ENCODE data around the gene HTR3E. TPM values are rescaled to one million over a fixed set of nuclear protein-coding genes. Genes with fewer than 3 reads are reported as not detected.
A peak's percentile ranks its signal among the peaks of the same experiment; 100 is the strongest.

The HTR3E gene
- total RNA-seq, 1 experiment from 2014 or later = not detected

DNA sequence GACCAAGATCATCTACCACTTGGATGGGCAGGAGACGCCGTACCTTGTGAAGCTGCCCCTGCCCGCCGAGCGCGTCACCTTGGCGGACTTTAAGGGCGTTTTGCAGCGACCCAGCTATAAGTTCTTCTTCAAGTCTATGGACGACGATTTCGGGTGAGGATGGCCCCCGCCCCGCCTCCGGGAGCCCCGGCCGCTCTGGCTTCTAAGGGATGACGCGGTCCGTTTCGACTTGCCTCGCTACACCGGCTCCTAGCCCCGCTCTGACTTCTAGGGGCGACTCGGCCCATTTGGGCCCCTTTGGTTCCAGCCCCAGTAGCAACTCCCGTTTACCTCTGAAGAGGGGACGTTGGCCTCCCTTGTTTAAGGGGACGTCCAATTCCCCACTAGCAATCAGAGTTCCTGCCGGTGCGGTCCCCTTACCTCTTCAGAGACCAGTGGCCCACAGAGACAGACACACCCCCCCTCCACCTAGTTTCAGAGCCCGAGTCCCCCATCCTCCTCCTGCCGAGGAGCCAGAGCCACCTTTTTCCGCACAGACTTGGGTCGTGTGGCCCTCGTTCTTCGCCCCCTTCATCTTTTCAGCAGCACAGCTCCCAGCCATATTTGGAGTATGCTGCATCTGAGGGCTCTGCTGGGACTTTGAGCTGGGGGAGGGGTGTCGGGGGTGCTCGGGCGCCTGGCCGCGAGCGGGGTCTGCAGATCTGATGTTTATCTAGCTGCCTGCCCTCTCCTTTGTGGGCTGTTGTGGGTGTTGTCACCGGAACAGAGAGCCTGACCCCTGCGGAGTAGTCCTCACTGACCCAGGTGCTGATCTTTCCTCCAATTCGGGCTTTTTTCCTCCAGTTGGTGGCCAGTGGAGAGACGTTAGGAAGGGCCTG, 59.0 kb downstream of the HTR3E start:
- peak; percentile 33 for DNase-seq (ENCODE audit: low spot score)

DNA sequence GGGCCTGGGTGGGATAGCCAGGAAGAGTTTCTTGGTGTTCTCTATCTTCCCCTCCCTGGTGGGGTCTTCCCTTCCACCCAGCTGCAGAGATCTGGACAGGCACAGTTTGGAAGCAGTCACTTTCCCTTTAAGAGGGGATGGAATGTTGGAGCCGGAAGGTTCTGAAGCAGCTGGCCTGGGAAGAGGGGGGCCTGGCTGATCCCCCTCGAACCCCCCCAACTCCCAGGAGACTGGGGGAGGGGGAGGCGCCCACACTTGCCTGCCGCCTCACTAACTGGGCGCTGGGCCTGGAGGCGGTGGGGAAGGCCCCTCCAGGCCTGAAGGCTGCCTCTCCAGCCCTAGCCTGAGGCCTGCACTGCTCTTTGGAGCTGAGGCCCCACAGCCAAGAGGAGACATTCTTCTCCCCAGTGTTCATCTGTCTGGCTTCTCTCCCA, 59.7 kb downstream of the HTR3E start:
- peak; percentile 32 for DNase-seq (ENCODE audit: low spot score)

Small RNA genes within 50 kb of the gene (small RNA-seq; reads per million reads assigned to genes)
- gene RF00019 = not detected

Other genes starting within 250 kb of the HTR3E start
- gene PARL, start 212.2 kb upstream of the HTR3E start, total RNA-seq (2014; rRNA removed; shearing (Covaris generic)) = 45.2 and 45.9 TPM in 2 replicates
- 3.7 and 4.8 TPM in 2 replicates for gene ABCC5, start 79.2 kb upstream of the HTR3E start, total RNA-seq (2014; rRNA removed; shearing (Covaris generic))
- not detected in 2 replicates for gene HTR3D, start 65.3 kb upstream of the HTR3E start, total RNA-seq (2014; rRNA removed; shearing (Covaris generic))
- not detected in 2 replicates for gene HTR3C, start 44.0 kb upstream of the HTR3E start, total RNA-seq (2014; rRNA removed; shearing (Covaris generic))
- gene EIF2B5, start 38.3 kb downstream of the HTR3E start, total RNA-seq (2014; rRNA removed; shearing (Covaris generic)) = 36.2 and 44.8 TPM in 2 replicates
- 75.1 and 83.9 TPM in 2 replicates for gene DVL3, start 58.3 kb downstream of the HTR3E start, total RNA-seq (2014; rRNA removed; shearing (Covaris generic))
- gene AP2M1, start 77.8 kb downstream of the HTR3E start, total RNA-seq (2014; rRNA removed; shearing (Covaris generic)) = 280 and 309 TPM in 2 replicates
- gene ABCF3, start 89.1 kb downstream of the HTR3E start, total RNA-seq (2014; rRNA removed; shearing (Covaris generic)) = 42.3 and 51.3 TPM in 2 replicates
- gene VWA5B2, start 132.5 kb downstream of the HTR3E start, total RNA-seq (2014; rRNA removed; shearing (Covaris generic)) = 0.63 and 1.4 TPM in 2 replicates
- gene ALG3, start 151.9 kb downstream of the HTR3E start, total RNA-seq (2014; rRNA removed; shearing (Covaris generic)) = 103 and 117 TPM in 2 replicates
- 17.7 and 19.4 TPM in 2 replicates for gene EEF1AKMT4, start 152.6 kb downstream of the HTR3E start, total RNA-seq (2014; rRNA removed; shearing (Covaris generic))
- 0.13 TPM in 1 of 2 replicates, not detected in the other for gene CAMK2N2, start 164.5 kb downstream of the HTR3E start, total RNA-seq (2014; rRNA removed; shearing (Covaris generic))
- gene ECE2, start 179.0 kb downstream of the HTR3E start, total RNA-seq (2014; rRNA removed; shearing (Covaris generic)) = not detected in 2 replicates
- gene PSMD2, start 202.2 kb downstream of the HTR3E start, total RNA-seq (2014; rRNA removed; shearing (Covaris generic)) = 306 and 330 TPM in 2 replicates
- gene EIF4G1, start 217.5 kb downstream of the HTR3E start, total RNA-seq (2014; rRNA removed; shearing (Covaris generic)) = 494 and 497 TPM in 2 replicates
- gene FAM131A, start 240.5 kb downstream of the HTR3E start, total RNA-seq (2014; rRNA removed; shearing (Covaris generic)) = 21.4 and 26.6 TPM in 2 replicates